ENCODE measurements around the gene ERCC6L.

ERCC6L gene

GRCh38 chrX:72238721-72239475 is at the start of gene ERCC6L:
Gene ERCC6L (minus strand): TSS chrX:72239027. CDS start chrX:72238911, 116 bp downstream.
- H3K27me3 ChIP-seq (ENCODE audit: insufficient read depth, low read length, poor library complexity) = no peaks in the 10 kb centered on the region
- H3K4me1 ChIP-seq (ENCODE audit: insufficient read depth, low read length) = peaks cover 19% of the 10 kb centered on the region
- peak within 1 kb of the TSS; percentile 86 for H2AFZ ChIP-seq (ENCODE audit: low read depth, low read length)
- peak within 1 kb of the TSS; percentile 90 for H3K27ac ChIP-seq (ENCODE audit: low read length)
- H4K20me1 ChIP-seq (ENCODE audit: insufficient read depth, low read length) = no peaks in the 10 kb centered on the region
- peaks cover 15% of the 10 kb centered on the region; the same call in 1 of the 2 replicates for H3K36me3 ChIP-seq (ENCODE audit: insufficient read depth, low read length)
- peaks cover 37% of the 10 kb centered on the region for H3K79me2 ChIP-seq (ENCODE audit: insufficient read depth, low read length)
- peak within 1 kb of the TSS; percentile 39 to 84; a peak in 3 of 4 replicates for H3K4me3 ChIP-seq (ENCODE audit: low read depth in 1 of 2, low read length in 2 of 2)
- peak; percentile 97 for ATAC-seq (ENCODE audit: insufficient read depth, low read depth)
- peak; percentile 90 for DNase-seq
- H3K4me2 ChIP-seq (ENCODE audit: insufficient read depth, low read length) = peak within 1 kb of the TSS; percentile 90
- TF ChIP-seq EZH2 (IDR thresholded peaks at IDR 0.05; ENCODE audit: borderline replicate concordance, low read depth, low read length, severe bottlenecking) (no peak), CTCF (IDR thresholded peaks at IDR 0.05; ENCODE audit: borderline replicate concordance, extremely low read depth, low read length, poor library complexity, severe bottlenecking) (no peak)
- no peaks in the 10 kb centered on the region for H3K9me3 ChIP-seq (ENCODE audit: insufficient read depth, low read length, severe bottlenecking)
- H3K9ac ChIP-seq (ENCODE audit: low read depth, low read length) = peak within 1 kb of the TSS; percentile 66

- Histone ChIP-seq H2AFZ (ENCODE audit: low read depth, low read length) (no peak overlapping the region), H4K20me1 (ENCODE audit: insufficient read depth, low read length) (no peaks in the 10 kb centered on the region), H3K4me2 (ENCODE audit: insufficient read depth, low read length) (no peak overlapping the region), H3K9me3 (ENCODE audit: insufficient read depth, low read length, severe bottlenecking) (no peaks in the 10 kb centered on the region), H3K79me2 (ENCODE audit: insufficient read depth, low read length) (no peaks in the 10 kb centered on the region), H3K27ac (ENCODE audit: low read length) (no peak overlapping the region), H3K27me3 (ENCODE audit: insufficient read depth, low read length, poor library complexity) (no peaks in the 10 kb centered on the region), H3K4me1 (ENCODE audit: insufficient read depth, low read length) (peaks cover 1% of the 10 kb centered on the region), H3K36me3 (ENCODE audit: insufficient read depth, low read length) (no peaks in the 10 kb centered on the region), H3K9ac (ENCODE audit: low read depth, low read length) (no peak overlapping the region), H3K4me3 (ENCODE audit: low read depth in 1 of 2, low read length in 2 of 2) (no peak overlapping the region)
- ATAC-seq (ENCODE audit: insufficient read depth, low read depth) (no peak), DNase-seq (no peak)
- no peak for TF ChIP-seq CTCF (IDR thresholded peaks at IDR 0.05; ENCODE audit: borderline replicate concordance, extremely low read depth, low read length, poor library complexity, severe bottlenecking)
- no peak for TF ChIP-seq EZH2 (IDR thresholded peaks at IDR 0.05; ENCODE audit: borderline replicate concordance, low read depth, low read length, severe bottlenecking)
Measured at GRCh38 chrX:72282302-72282701, 43.5 kb upstream of the ERCC6L start.

- Histone ChIP-seq H4K20me1 (ENCODE audit: insufficient read depth, low read length) (peaks cover 8% of the 10 kb centered on the region), H3K4me1 (ENCODE audit: insufficient read depth, low read length) (peaks cover 12% of the 10 kb centered on the region), H3K79me2 (ENCODE audit: insufficient read depth, low read length) (peaks cover 17% of the 10 kb centered on the region), H3K9ac (ENCODE audit: low read depth, low read length) (no peak overlapping the region), H3K36me3 (ENCODE audit: insufficient read depth, low read length) (peaks cover 15% of the 10 kb centered on the region), H2AFZ (ENCODE audit: low read depth, low read length) (no peak overlapping the region), H3K4me3 (ENCODE audit: low read depth in 1 of 2, low read length in 2 of 2) (no peak overlapping the region), H3K27ac (ENCODE audit: low read length) (no peak overlapping the region), H3K4me2 (ENCODE audit: insufficient read depth, low read length) (no peak overlapping the region), H3K9me3 (ENCODE audit: insufficient read depth, low read length, severe bottlenecking) (no peaks in the 10 kb centered on the region), H3K27me3 (ENCODE audit: insufficient read depth, low read length, poor library complexity) (no peaks in the 10 kb centered on the region)
- TF ChIP-seq EZH2 (IDR thresholded peaks at IDR 0.05; ENCODE audit: borderline replicate concordance, low read depth, low read length, severe bottlenecking) = no peak
- no peak for TF ChIP-seq CTCF (IDR thresholded peaks at IDR 0.05; ENCODE audit: borderline replicate concordance, extremely low read depth, low read length, poor library complexity, severe bottlenecking)
- no peak for DNase-seq
- no peak for ATAC-seq (ENCODE audit: insufficient read depth, low read depth)
Measured at GRCh38 chrX:72280321-72280845, 41.6 kb upstream of the ERCC6L start.

Data from DND-41 (cell line).